Right lobe of liver (tissue), 6 donors: ENCODE measurements around the gene BRSK1. TPM values are rescaled to one million over a fixed set of nuclear protein-coding genes. Genes with fewer than 3 reads are reported as not detected.

Experiments used
- ATAC-seq, 4 donors: fragments of 200-7000 bp; cut with Tn5 transposase; one replicate each; pipeline ENCODE4 v1.9.1; 2020; ENCODE audit warnings: mild to moderate bottlenecking in 4 of 4, moderate library complexity in 4 of 4
- DNase-seq, 3 donors: peaks; one replicate each; pipeline ENCODE4 v3.0.0-alpha.2; 2020
- H3K27ac ChIP-seq, 3 donors: fragments of 200-600 bp; one replicate each; pipeline ENCODE4 v1.8.0; 2022
- H3K27me3 ChIP-seq, 2 donors: fragments of 200-600 bp; one replicate each; pipeline ENCODE4 v1.8.0; 2022
- H3K36me3 ChIP-seq, 4 donors: fragments of 200-600 bp; sonication (generic) in 1 of 4; one replicate each; pipeline versions ENCODE4 v1.5.1 to v1.8.0; 2017 to 2022; ENCODE audit warnings: control low read depth in 1 of 4
- H3K4me1 ChIP-seq, 4 donors: fragments of 200-600 bp; sonication (generic) in 1 of 4; one replicate each; pipeline versions ENCODE4 v1.5.1 to v1.8.0; 2017 to 2022; ENCODE audit warnings: control low read depth in 1 of 4
- H3K4me3 ChIP-seq, 3 donors: fragments of 200-600 bp; one replicate each; pipeline ENCODE4 v1.8.0; 2022
- H3K9me3 ChIP-seq, 4 donors: fragments of 200-600 bp; sonication (generic) in 1 of 4; one replicate each; pipeline versions ENCODE4 v1.5.1 to v1.8.0; 2017 to 2022; ENCODE audit warnings: control low read depth in 1 of 4
- POLR2A ChIP-seq: fragments of 450-650 bp; IDR thresholded peaks from one replicate; pipeline ENCODE4 v1.6.1; 2017; ENCODE audit warnings: antibody characterized with exemption, mild to moderate bottlenecking
- WGBS: methylation state at CpG from one replicate; pipeline ENCODE4 v1.1.6; 2018; ENCODE audit warnings: low coverage, low lambda C conversion rate; ENCODE audit not compliant: insufficient coverage; ENCODE audit errors: missing lambda C conversion rate; 5-methylcytosine and 5-hydroxymethylcytosine counted together
- intact Hi-C, 2 donors: fragments of 100-400 bp; cut with DNase I; formaldehyde crosslinking; loops; one replicate each; pipeline versions ENCODE4 v1.11.2 to v1.14.1; 2022
- total RNA-seq, 6 experiments: library from RNA; depleted of rRNA in 2 of 6; stranded (reverse); fragments of >200 nt in 2 of 6; fragmentation: NEBNext Ultra II Directional in 3 of 6; extraction: Animal tissue kit (Norgen Biotek cat#: 25700) in 3 of 6; gene quantifications; one replicate each; pipeline versions ENCODE4 v1.1.0 to v1.2.4, GENCODE V29; 2016 to 2023
- TF ChIP-seq, protein P1 (sequence below), 4 donors: fragments of 200-600 bp in 3 of 4; fragments of 450-650 bp in 1 of 4; IDR thresholded peaks; one replicate each; pipeline versions ENCODE4 v1.5.1 to v1.8.0; 2016 to 2022; ENCODE audit warnings: antibody characterized with exemption in 4 of 4, mild to moderate bottlenecking in 2 of 4
- donor health status: DM: no; HTN: yes; CAD: no.
- donor health status: DM: no; HTN: no; CAD: no.
- donor health status: DM: no; HTN: no; CAD: no.
- donor health status: DM: no; HTN: yes; CAD: no.
- donor health status: DM: no; HTN: yes; CAD: no.

BRSK1 gene
- total RNA-seq, 6 experiments from 2014 or later = 0.20 to 0.29 (median 0.24) TPM; not detected in 3

DNA sequence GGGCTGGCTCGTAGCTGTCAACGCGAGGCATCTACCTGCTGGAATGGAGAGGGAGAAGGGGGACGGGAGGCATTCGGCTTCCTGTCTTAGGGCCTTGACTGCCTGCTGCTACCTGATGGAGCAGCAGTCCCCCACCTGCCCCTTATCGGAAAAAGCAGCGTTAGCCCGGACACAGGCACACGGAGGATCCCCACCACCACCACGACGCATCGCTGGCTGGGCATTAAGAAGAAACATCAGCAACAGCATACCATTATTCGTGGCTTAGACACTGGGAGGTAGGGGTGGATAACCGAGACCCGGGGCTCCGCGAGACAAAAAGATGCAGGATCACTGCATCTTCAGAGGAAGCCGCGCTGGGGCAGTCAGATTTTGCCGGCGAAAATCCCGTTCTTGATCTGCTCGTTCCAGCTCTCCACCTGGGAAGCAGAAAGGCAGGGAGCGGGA, 69.6 kb downstream of the BRSK1 start:
- Histone ChIP-seq H3K27me3 (peaks cover 0 to 11% of the 10 kb centered on the region in 2 donors), H3K9me3 (no peaks in the 10 kb centered on the region), H3K4me1 (peaks cover 0 to 6% (median 0%) of the 10 kb centered on the region in 4 donors), H3K4me3 (peak overlapping the region; percentile 1 to 36 (median 4)), H3K27ac (no peak overlapping the region), H3K36me3 (no peaks in the 10 kb centered on the region)
- ATAC-seq (no peak), DNase-seq (no peak)
- WGBS = 3% methylated on average over 17 of the region's 24 CpGs
- TF ChIP-seq POLR2A = no peak
- TF ChIP-seq, protein P1, sequence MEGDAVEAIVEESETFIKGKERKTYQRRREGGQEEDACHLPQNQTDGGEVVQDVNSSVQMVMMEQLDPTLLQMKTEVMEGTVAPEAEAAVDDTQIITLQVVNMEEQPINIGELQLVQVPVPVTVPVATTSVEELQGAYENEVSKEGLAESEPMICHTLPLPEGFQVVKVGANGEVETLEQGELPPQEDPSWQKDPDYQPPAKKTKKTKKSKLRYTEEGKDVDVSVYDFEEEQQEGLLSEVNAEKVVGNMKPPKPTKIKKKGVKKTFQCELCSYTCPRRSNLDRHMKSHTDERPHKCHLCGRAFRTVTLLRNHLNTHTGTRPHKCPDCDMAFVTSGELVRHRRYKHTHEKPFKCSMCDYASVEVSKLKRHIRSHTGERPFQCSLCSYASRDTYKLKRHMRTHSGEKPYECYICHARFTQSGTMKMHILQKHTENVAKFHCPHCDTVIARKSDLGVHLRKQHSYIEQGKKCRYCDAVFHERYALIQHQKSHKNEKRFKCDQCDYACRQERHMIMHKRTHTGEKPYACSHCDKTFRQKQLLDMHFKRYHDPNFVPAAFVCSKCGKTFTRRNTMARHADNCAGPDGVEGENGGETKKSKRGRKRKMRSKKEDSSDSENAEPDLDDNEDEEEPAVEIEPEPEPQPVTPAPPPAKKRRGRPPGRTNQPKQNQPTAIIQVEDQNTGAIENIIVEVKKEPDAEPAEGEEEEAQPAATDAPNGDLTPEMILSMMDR (IDR thresholded peaks at IDR 0.05) = no peak
- intact Hi-C loops = no loop called here

DNA sequence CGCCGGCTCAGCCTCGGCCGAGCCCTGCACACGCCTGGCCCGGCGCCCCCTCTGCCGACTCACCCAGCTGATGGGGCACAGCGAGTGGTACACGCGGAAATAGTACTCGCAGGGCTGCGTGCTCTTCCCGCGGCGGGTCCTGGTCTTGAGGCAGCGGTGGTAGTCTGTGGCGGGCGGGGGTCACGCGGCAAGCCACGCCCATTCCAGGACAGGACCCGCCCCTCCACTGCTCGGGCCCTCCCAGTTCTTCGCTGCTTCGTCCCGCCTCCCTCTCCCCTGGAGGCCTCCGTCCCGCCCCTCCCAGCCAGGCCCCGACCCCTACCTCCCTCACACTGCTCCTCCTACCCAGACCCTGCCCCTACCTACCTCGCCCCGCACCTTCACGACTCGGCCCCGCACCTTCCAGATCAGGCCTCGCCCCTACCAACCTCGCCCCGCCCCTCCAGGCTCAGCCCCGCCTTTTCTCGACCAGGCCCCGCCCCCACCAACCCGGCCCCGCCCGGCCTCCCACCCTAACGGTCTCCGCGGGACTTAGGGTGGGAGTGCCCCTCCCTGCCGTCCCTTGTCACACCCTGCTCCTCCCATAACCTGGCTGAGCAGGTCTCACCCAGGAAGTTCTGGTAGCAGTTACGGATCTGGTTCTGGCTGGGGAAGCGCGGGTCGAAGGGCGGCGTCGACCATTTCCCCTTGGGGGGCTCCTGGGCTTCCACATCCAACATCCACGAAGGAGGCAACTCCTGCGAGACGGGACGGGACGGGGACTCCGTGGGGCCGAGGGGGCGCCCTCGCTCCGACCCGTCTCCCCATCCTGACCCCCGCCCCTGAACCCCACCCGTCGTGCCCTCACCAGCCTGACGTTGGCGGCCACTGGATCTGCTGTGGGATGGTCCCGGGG, 70.3 kb downstream of the BRSK1 start:
- Histone ChIP-seq H3K4me3 (peak overlapping the region; percentile 1 to 36 (median 4)), H3K4me1 (peaks cover 0 to 6% (median 0%) of the 10 kb centered on the region in 4 donors), H3K27ac (no peak overlapping the region), H3K9me3 (no peaks in the 10 kb centered on the region), H3K27me3 (peaks cover 0 to 11% of the 10 kb centered on the region in 2 donors), H3K36me3 (no peaks in the 10 kb centered on the region)
- intact Hi-C loops = no loop called here
- 5% methylated on average over 17 of the region's 72 CpGs for WGBS
- ATAC-seq = peak; percentile 73 to 91 (median 87)
- DNase-seq = peak in 2 of 3 donors; percentile 67 to 76
- no peak for TF ChIP-seq POLR2A
- TF ChIP-seq, protein P1 (IDR thresholded peaks at IDR 0.05) = no peak

DNA sequence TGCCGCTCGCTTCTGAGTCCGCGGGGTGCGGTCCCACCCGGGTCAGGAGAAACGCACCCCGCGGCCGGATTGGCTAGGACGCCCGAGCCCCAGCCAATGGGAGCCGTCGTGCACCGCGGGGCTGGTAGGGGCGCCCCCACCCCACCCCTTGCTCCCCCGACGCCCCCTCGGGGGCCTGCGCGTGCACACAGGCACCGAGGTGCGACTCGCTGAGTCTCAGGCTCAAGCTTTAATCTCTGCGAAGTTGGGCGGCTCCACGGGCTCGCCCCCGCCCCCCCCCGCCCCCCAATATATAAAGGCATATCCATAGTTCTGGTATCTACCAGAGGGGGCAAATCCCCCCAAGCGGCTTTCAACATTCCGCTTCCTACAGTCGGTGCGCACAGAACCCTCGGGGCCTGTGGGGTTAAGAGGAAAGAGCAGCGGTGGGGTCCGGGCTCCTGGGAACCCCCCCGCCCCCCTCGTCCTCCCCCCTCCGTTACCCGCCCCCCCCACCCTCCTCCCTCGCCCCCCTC, 71.0 kb downstream of the BRSK1 start, which contains the start of gene COX6B2:
Gene COX6B2 (minus strand): TSS at position 22 of the 515 bp plus-strand sequence. CDS start 198 bp downstream, outside the sequence.
- H3K4me1 ChIP-seq = peaks cover 0 to 6% (median 0%) of the 10 kb centered on the region in 4 donors
- H3K27me3 ChIP-seq = peaks cover 0 to 11% of the 10 kb centered on the region in 2 donors
- intact Hi-C loops = no loop called here
- DNase-seq (peak in 1 of 3 donors; percentile 21), ATAC-seq (no peak)
- no peaks in the 10 kb centered on the region for H3K36me3 ChIP-seq
- TF ChIP-seq, protein P1 (IDR thresholded peaks at IDR 0.05) = no peak
- no peak for TF ChIP-seq POLR2A
- no peaks in the 10 kb centered on the region for H3K9me3 ChIP-seq
- H3K4me3 ChIP-seq = peak within 1 kb of the TSS; percentile 1 to 36 (median 4)
- no peak within 1 kb of the TSS for H3K27ac ChIP-seq
- WGBS = 0% methylated on average over 2 of the region's 43 CpGs

DNA sequence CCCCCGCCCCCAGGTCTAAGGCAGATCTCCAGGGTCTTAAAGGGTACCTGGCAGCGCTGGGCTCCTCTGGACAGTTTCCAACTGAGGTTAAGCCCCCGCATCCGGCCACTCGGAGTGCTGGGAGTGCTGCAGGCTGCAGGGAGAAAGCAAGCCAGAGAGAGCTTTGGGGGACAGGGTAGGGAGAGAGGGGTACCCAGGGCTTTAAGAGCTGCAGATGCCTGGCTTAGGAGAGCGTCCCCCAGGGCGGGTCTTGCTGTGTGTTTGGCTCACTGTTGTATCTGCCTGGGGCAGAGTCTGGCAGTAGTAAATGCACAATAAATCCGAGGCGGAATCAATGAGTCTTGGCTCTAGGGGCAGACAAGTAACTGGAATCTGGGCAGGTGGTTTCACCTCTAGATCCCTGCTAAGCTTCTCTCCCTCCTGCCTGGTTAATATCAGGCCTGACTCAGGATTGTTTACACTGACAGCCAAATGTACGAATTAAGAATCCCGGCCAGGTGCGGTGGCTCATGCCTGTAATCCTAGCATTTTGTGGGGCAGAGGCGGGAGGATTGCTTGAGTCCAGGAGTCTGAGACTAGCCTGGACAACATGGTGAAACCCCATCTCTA, 71.5 kb downstream of the BRSK1 start:
- TF ChIP-seq POLR2A = no peak
- TF ChIP-seq, protein P1 (IDR thresholded peaks at IDR 0.05) = no peak
- no peaks in the 10 kb centered on the region for H3K9me3 ChIP-seq
- no peak overlapping the region for H3K4me3 ChIP-seq
- ATAC-seq (no peak), DNase-seq (no peak)
- H3K27me3 ChIP-seq = peaks cover 0 to 11% of the 10 kb centered on the region in 2 donors
- H3K36me3 ChIP-seq = no peaks in the 10 kb centered on the region
- WGBS = 33% methylated on average over 8 of the region's 13 CpGs
- peaks cover 0 to 6% (median 0%) of the 10 kb centered on the region in 4 donors for H3K4me1 ChIP-seq
- H3K27ac ChIP-seq = no peak overlapping the region
- intact Hi-C loops = no loop called here
